Measurements from ENCODE around the gene SDR42E2.

Gene SDR42E2

DNA sequence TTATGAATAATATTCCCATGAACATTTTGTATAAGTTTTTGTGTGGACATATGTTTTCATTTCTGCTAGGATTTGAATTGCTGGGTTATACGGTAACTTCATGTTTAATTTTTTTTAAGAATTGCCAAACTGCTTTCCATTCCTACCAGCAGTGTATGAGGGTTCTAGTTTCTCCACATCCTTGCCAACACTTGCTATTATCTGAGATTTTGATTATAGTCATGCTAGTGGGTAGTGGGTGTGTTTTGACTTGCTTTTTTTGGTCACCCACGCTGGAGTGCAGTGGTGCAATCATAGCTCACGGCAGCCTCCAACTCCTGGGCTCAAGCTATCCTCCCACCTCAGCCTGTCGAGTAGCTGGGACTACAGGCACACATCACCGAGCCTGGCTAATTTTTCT is 40.8 kb downstream of the SDR42E2 start:
- no peak overlapping the region for H3K4me3 ChIP-seq (ENCODE audit: low read depth, low read length)
- no peak for DNase-seq (ENCODE audit: low read depth)
- in situ Hi-C loops (cut with HindIII; ENCODE audit: low sequenced_read_pairs) = no loop called here
- TF ChIP-seq, protein P1, sequence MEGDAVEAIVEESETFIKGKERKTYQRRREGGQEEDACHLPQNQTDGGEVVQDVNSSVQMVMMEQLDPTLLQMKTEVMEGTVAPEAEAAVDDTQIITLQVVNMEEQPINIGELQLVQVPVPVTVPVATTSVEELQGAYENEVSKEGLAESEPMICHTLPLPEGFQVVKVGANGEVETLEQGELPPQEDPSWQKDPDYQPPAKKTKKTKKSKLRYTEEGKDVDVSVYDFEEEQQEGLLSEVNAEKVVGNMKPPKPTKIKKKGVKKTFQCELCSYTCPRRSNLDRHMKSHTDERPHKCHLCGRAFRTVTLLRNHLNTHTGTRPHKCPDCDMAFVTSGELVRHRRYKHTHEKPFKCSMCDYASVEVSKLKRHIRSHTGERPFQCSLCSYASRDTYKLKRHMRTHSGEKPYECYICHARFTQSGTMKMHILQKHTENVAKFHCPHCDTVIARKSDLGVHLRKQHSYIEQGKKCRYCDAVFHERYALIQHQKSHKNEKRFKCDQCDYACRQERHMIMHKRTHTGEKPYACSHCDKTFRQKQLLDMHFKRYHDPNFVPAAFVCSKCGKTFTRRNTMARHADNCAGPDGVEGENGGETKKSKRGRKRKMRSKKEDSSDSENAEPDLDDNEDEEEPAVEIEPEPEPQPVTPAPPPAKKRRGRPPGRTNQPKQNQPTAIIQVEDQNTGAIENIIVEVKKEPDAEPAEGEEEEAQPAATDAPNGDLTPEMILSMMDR (IDR thresholded peaks at IDR 0.05; ENCODE audit: low read depth, low read length, missing control alignments) = no peak

DNA sequence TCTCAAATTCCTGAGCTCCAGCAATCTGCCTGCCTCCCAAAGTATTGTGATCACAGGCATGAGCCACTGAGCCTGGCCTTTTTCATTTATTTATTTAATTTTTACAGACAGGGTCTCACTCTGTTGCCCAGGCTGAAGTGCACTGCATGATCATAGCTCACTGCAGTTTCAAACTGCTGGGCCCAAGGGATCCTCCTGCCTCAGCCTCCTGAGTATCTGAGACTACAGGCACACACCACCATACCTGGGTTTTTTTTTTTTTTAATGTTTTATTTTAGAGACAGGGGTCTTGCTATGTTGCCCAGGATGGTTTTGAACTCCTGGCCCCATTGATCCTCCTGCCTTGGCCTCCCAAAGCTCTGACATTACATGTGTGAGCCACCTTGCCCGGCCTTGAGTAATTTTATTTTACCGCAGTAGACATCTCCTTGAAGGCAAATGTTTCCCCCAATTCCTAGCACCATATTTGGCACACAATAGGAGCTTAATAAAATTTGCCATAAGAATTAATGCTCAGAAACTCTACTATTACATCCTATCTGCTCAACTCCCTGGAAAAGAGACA is 41.9 kb downstream of the SDR42E2 start:
- no peak for DNase-seq (ENCODE audit: low read depth)
- TF ChIP-seq, protein P1 (IDR thresholded peaks at IDR 0.05; ENCODE audit: low read depth, low read length, missing control alignments) = no peak
- in situ Hi-C loops (cut with HindIII; ENCODE audit: low sequenced_read_pairs) = no loop called here

DNA sequence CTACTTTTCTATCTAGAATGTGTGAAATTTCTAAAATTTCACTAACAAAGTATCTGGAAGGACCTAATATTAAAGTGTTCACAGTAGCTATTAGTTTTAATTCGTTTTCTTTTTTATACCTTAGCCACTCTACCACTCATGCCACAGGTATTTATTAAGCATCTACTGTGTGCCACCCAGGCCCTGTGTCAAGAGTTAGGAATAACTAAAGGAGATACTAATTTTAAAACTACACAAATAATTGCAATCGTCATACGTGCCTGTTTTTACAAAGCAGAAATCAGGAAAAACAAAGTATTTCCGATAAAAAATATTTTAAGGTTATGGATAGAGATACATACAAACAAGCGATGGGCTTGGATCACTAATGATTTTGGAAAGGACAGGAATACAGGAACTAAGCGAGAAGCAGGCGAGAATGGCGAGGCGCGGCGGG is 43.3 kb downstream of the SDR42E2 start:
- H3K4me3 ChIP-seq (ENCODE audit: low read depth, low read length) = peak overlapping the region; percentile 83
- DNase-seq (ENCODE audit: low read depth) = no peak
- in situ Hi-C loops (cut with HindIII; ENCODE audit: low sequenced_read_pairs) = no loop called here
- TF ChIP-seq, protein P1 (IDR thresholded peaks at IDR 0.05; ENCODE audit: low read depth, low read length, missing control alignments) = no peak

More for the DNA sequence above, 41.9 kb downstream of the SDR42E2 start:
- H3K4me3 ChIP-seq (ENCODE audit: low read depth, low read length) = no peak overlapping the region

DNA sequence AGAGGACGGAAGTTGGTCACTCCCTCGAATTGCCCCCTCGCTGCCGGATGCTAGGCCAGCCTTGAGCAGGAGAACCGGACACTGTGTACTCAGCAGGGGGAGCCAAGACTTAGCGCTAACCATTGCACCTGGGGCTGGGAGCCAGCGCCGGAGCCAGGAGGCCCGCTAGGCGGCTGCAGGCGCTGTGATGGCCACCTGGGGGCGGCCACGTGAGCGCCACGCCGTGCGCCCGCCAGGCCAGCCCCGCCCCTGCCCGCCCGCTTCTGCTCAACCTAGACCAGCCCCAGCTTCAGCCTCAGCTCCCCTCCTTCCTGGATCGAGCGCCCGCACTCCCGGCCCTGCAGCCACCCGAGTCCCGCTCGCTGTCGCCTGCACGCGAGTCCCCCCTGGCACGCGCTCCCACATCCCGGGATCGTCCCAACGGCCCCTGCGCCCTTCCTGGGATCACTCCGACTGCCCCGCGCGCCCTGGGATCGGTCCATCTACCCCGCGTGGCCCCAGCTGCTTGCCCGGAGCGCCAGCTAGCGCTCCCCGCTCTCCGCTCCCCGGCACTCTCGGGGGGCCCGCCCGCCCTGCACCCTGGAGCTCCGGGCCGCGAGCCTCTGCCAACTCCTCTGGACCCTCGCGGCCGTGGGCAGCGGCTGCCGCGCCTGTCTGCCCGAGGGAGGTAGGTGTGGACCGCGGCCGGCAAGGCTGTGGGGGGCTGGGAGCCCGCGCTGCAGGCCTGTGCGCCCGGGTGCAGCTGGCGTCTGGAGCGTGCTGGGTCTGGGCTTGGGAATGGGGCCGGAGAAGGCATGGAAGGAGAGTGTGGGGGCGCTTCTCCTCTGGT is 43.9 kb downstream of the SDR42E2 start, which contains the start of gene EEF2K:
TSS of gene EEF2K (plus strand) at position 266 of the 829 bp plus-strand sequence. CDS start 19,452 bp downstream, outside the sequence.
- peak; percentile 81 for DNase-seq (ENCODE audit: low read depth)
- in situ Hi-C loops (cut with HindIII; ENCODE audit: low sequenced_read_pairs) = no loop called here
- TF ChIP-seq, protein P1 (IDR thresholded peaks at IDR 0.05; ENCODE audit: low read depth, low read length, missing control alignments) = peak; percentile 51
- H3K4me3 ChIP-seq (ENCODE audit: low read depth, low read length) = peak within 1 kb of the TSS; percentile 83

DNA sequence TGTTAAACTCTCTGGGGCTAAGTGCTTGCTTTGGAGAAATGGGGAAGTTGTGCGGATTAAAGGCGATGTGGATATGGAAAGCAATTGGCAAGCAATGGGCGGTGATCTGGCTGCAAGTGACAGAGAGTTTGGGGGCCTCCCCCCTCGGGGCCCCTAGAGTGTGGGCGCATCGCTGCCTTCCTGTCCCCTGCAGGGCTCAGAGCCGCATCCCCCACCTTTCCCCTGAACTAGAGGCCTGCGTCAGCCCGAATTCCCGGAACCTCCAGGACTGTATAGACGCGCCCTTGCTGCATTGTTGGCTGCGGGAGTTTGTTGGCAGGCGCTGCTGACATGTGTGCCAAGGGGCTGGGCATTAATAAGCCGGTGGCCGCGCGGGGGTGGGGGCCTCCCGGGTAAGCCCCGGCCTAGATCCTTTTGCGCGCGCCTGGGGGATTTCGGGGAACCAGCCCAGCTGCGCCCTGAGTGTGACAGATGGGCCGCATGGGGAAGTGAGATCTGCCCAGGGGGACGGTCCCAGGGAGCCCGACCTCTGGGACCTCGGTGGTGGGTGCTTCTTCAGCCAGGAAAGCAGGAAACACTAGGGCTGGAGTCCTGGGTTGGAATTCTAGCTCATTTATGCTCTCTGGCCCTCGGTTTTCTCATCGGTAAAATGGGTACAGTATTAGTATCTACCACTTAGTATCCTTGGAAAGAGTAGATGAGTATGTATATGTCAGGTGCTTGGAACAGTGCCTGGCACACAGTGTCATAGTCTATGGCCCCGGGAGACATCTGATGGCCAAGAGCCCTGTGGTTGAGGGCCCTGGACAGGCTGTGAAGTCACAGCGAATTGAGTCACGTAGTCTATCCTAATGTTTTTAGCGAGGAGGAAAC is 44.8 kb downstream of the SDR42E2 start:
- TF ChIP-seq, protein P1 (IDR thresholded peaks at IDR 0.05; ENCODE audit: low read depth, low read length, missing control alignments) = no peak
- H3K4me3 ChIP-seq (ENCODE audit: low read depth, low read length) = peak overlapping the region; percentile 83
- in situ Hi-C loops (cut with HindIII; ENCODE audit: low sequenced_read_pairs) = no loop called here
- peak; percentile 53 for DNase-seq (ENCODE audit: low read depth)

DNA sequence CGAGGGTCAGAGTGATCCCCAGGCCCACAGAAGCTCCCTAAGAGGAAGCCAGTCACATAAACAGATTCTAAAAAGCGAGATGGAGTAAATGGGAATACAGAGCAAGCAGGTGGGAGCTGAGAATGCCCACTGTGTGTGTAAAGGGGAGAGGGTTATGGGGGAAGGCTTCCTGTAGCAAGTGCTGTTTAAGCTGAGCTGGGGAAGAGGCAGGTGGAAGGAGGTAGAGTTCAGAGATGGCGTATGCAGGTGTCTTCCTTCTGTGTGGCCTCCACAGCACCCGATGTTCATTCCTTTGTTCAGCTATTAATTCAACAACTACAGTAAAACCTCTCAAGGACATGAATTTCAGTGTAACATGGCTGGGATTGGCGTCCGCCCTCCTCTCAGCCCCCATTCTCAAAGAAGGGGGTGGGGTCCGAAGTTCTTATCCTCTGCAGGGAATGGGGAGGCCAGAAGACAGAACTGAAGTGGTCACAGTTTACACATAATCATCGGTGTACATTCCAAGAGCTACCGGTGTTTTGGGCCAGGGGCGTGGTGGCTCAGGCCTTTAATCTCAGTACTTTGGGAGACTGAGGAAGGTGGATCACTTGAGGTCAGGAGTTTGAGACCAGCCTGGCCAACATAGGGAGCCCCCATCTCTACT is 45.5 kb downstream of the SDR42E2 start:
- peak overlapping the region; percentile 83 for H3K4me3 ChIP-seq (ENCODE audit: low read depth, low read length)
- in situ Hi-C loops (cut with HindIII; ENCODE audit: low sequenced_read_pairs) = no loop called here
- TF ChIP-seq, protein P1 (IDR thresholded peaks at IDR 0.05; ENCODE audit: low read depth, low read length, missing control alignments) = no peak
- DNase-seq (ENCODE audit: low read depth) = no peak

Data from astrocyte of the cerebellum (primary cell).